B cell (primary cell): ENCODE data around the gene AAMP. TPM values are rescaled to one million over a fixed set of nuclear protein-coding genes. Genes with fewer than 3 reads are reported as not detected.

Source experiments
- ATAC-seq: fragments of 200-7000 bp; cut with Tn5 transposase; one replicate; pipeline ENCODE4 v1.10.0; 2021; ENCODE audit warnings: low read depth, mild to moderate bottlenecking, moderate number of reproducible peaks, moderate library complexity
- CTCF ChIA-PET: fragments of 350-600 bp; sonication (Branson Sonifier 250); formaldehyde crosslinking; loops from one replicate; lab custom pipeline; 2021; ENCODE audit warnings: antibody characterized with exemption, inconsistent platforms; lab: Charles Lee
- POLR2A ChIA-PET: fragments of 350-600 bp; sonication (Branson Sonifier 250); formaldehyde crosslinking; loops from one replicate; lab custom pipeline; 2021; ENCODE audit warnings: antibody characterized with exemption; lab: Charles Lee
- DNase-seq: peaks from one replicate; pipeline ENCODE4 v3.0.0; 2013
- H2AFZ ChIP-seq: 2 replicates; pipeline ENCODE4 v1.6.1; 2012; ENCODE audit warnings: mild to moderate bottlenecking, low read depth, low read length; ENCODE audit not compliant: insufficient read depth, poor library complexity, severe bottlenecking
- H3K27ac ChIP-seq, 2 donors: 1 replicate in 1 of 2; 2 replicates in 1 of 2; pipeline ENCODE4 v1.5.1; 2012 to 2013; ENCODE audit warnings: low read length in 2 of 2, mild to moderate bottlenecking in 2 of 2, moderate library complexity in 1 of 2
- H3K27me3 ChIP-seq, 4 experiments: fragments of 200-600 bp in 1 of 4; sonication (generic) in 1 of 4; replicated peaks in 1 of 4; 1 replicate in 2 of 4; 2 replicates in 2 of 4; pipeline versions ENCODE4 v1.6.1 to v1.7.0; 2013 to 2016; ENCODE audit warnings: low read length in 3 of 4, mild to moderate bottlenecking in 2 of 4, mixed read lengths in 1 of 4, moderate library complexity in 1 of 4; ENCODE audit not compliant: insufficient read depth in 4 of 4, control insufficient read depth in 3 of 4; ENCODE audit errors: control extremely low read depth in 1 of 4
- H3K36me3 ChIP-seq, 2 experiments: replicated peaks in 1 of 2; 1 replicate in 1 of 2; 2 replicates in 1 of 2; pipeline versions ENCODE4 v1.6.1 to v1.7.1; 2013; ENCODE audit warnings: low read length in 1 of 2; ENCODE audit not compliant: insufficient read depth in 2 of 2, control insufficient read depth in 1 of 2; ENCODE audit errors: control extremely low read depth in 1 of 2, extremely low read depth in 1 of 2
- H3K4me1 ChIP-seq, 2 donors: fragments of 200-600 bp in 1 of 2; sonication (generic) in 1 of 2; 1 replicate in 1 of 2; 2 replicates in 1 of 2; pipeline versions ENCODE4 v1.5.1 to v1.6.1; 2013 to 2017; ENCODE audit warnings: low read length in 2 of 2; ENCODE audit not compliant: control insufficient read depth in 2 of 2, insufficient read depth in 2 of 2
- H3K4me2 ChIP-seq: replicated peaks from 2 replicates; pipeline ENCODE3; 2012; ENCODE audit warnings: mild to moderate bottlenecking, low read depth, low read length; ENCODE audit not compliant: poor library complexity, severe bottlenecking
- H3K4me3 ChIP-seq, 5 experiments: fragments of 200-600 bp in 1 of 5; sonication (generic) in 1 of 5; 1 replicate in 3 of 5; 2 replicates in 2 of 5; pipeline versions ENCODE4 v1.5.1 to v1.7.0; 2011 to 2016; ENCODE audit warnings: low read length in 4 of 5, mild to moderate bottlenecking in 4 of 5, low read depth in 2 of 5, control low read depth in 1 of 5, moderate library complexity in 1 of 5; ENCODE audit not compliant: insufficient read depth in 1 of 5; ENCODE audit errors: control extremely low read depth in 1 of 5, extremely low read depth in 1 of 5
- H3K79me2 ChIP-seq: fragments of 200-600 bp; sonication (generic); one replicate; pipeline ENCODE4 v1.6.0; 2016; ENCODE audit warnings: low read length; ENCODE audit not compliant: control insufficient read depth, insufficient read depth
- H3K9ac ChIP-seq: fragments of 200-600 bp; sonication (generic); 2 replicates; pipeline ENCODE4 v1.6.1; 2017; ENCODE audit warnings: mild to moderate bottlenecking, low read length, moderate library complexity
- H3K9me3 ChIP-seq, 3 donors: one replicate each; pipeline versions ENCODE4 v1.6.1 to v1.7.1; 2013; ENCODE audit warnings: low read length in 2 of 3; ENCODE audit not compliant: control insufficient read depth in 2 of 3, insufficient read depth in 1 of 3; ENCODE audit errors: control extremely low read depth in 1 of 3
- H4K20me1 ChIP-seq: 2 replicates; pipeline ENCODE4 v1.6.0; 2012; ENCODE audit warnings: mild to moderate bottlenecking, low read length; ENCODE audit not compliant: insufficient read depth, control insufficient read depth, poor library complexity, severe bottlenecking
- H3K27ac Mint-ChIP-seq: one replicate; pipeline ENCODE4 v1.8.0; 2021; ENCODE audit warnings: mixed read lengths
- H3K27me3 Mint-ChIP-seq: one replicate; pipeline ENCODE4 v1.8.0; 2021; ENCODE audit warnings: mixed read lengths
- H3K4me1 Mint-ChIP-seq: one replicate; pipeline ENCODE4 v1.8.0; 2021; ENCODE audit warnings: mixed read lengths
- H3K4me3 Mint-ChIP-seq: one replicate; pipeline ENCODE4 v1.8.0; 2021; ENCODE audit warnings: mixed read lengths
- H3K9me3 Mint-ChIP-seq: one replicate; pipeline ENCODE4 v1.8.0; 2022; ENCODE audit warnings: mixed read lengths; ENCODE audit not compliant: insufficient read depth
- EZH2 ChIP-seq: IDR thresholded peaks from 2 replicates; pipeline ENCODE4 v1.6.1; 2012; ENCODE audit warnings: borderline replicate concordance, low read depth, mild to moderate bottlenecking, moderate library complexity, low read length; ENCODE audit not compliant: insufficient read depth, poor library complexity, severe bottlenecking
- WGBS: methylation state at CpG from one replicate; pipeline ENCODE4 v1.1.5; 2013; ENCODE audit warnings: missing lambda C conversion rate; ENCODE audit not compliant: insufficient coverage; 5-methylcytosine and 5-hydroxymethylcytosine counted together
- intact Hi-C: fragments of 100-400 bp; cut with micrococcal nuclease; formaldehyde crosslinking; loops from one replicate; pipeline ENCODE4 v1.10.0; 2022
- polyA plus RNA-seq: library from polyadenylated mRNA; depleted of rRNA; stranded (reverse); fragments of >200 nt; gene quantifications from 2 replicates; pipeline ENCODE4 v1.2.3, GENCODE V29; 2012
- total RNA-seq, 2 donors: library from RNA; stranded (reverse); fragments of 120-200 nt in 1 of 2; gene quantifications; 1 replicate in 1 of 2; 2 replicates in 1 of 2; pipeline versions ENCODE4 v1.2.3 to v1.2.4, GENCODE V29; 2013 to 2022
- TF ChIP-seq, protein P1 (sequence below): fragments of 200-600 bp; IDR thresholded peaks from one replicate; pipeline ENCODE4 v1.8.0; 2022; ENCODE audit warnings: antibody characterized with exemption, mild to moderate bottlenecking

The AAMP gene
- total and polyA plus RNA-seq, 2 donors (not counting 1 experiment from before 2014, with no cell fraction given), result 56.4 to 65.7 TPM

DNA sequence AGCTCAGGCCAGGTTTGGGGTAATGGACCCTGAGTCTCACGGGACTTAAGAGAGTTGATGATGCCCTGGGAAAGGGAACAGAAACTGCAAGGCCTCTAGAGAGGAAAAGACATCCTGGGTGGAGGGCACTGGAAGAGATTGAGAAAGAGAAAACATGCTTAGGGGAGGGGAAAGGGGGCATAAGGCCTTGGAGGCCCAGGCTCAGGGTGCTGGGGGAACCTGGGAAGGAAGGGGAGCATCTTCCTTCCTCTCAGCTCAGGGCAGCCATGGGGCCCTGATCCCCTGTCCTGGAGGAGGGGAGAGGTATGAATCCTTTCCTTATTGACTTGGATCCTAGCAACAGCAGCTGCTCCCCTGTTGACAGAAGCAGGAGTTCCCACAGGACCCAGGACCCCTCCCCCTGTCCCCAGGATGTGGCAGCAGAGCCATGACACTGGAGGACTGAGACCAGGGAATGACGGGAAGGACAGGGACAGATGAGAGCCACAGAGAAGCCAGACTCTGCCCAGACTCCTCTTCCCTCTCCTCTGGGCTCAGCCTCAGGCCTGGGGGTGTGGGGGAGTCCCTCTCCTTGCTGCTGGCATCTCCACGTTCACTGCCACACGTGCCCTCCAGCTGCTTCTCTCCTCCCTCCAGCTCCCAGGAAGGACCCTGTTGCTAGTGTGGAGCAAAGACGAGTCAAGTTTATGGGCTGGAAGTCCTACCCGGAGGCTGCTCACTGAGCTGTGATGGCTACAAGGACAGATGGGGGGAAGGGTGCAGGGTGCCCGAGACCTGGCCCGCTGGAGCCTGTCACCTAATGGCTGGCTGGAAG lies 8.3 kb downstream of the AAMP start:
- no peak overlapping the region for H3K4me3 ChIP-seq
- Mint-ChIP-seq H3K9me3 (no peaks in the 10 kb centered on the region), H3K27me3 (no peaks in the 10 kb centered on the region), H3K4me1 (peaks cover 66% of the 10 kb centered on the region), H3K27ac (peak overlapping the region; percentile 92), H3K4me3 (peak overlapping the region; percentile 71)
- peaks cover 48 to 68% of the 10 kb centered on the region in 2 donors for H3K4me1 ChIP-seq
- H3K36me3 ChIP-seq, result peaks cover 0 to 43% of the 10 kb centered on the region in 2 experiments
- peak overlapping the region; percentile 56 for H3K4me2 ChIP-seq
- intact Hi-C loops, result no loop called here
- no peak overlapping the region for H3K9ac ChIP-seq
- TF ChIP-seq, protein P1, sequence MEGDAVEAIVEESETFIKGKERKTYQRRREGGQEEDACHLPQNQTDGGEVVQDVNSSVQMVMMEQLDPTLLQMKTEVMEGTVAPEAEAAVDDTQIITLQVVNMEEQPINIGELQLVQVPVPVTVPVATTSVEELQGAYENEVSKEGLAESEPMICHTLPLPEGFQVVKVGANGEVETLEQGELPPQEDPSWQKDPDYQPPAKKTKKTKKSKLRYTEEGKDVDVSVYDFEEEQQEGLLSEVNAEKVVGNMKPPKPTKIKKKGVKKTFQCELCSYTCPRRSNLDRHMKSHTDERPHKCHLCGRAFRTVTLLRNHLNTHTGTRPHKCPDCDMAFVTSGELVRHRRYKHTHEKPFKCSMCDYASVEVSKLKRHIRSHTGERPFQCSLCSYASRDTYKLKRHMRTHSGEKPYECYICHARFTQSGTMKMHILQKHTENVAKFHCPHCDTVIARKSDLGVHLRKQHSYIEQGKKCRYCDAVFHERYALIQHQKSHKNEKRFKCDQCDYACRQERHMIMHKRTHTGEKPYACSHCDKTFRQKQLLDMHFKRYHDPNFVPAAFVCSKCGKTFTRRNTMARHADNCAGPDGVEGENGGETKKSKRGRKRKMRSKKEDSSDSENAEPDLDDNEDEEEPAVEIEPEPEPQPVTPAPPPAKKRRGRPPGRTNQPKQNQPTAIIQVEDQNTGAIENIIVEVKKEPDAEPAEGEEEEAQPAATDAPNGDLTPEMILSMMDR, result no peak
- no peak for TF ChIP-seq EZH2
- H3K9me3 ChIP-seq, result no peaks in the 10 kb centered on the region
- ChIA-PET POLR2A (no interaction called here), CTCF (interaction anchor here (2.2 kb wide), 1 partner anchor 11 kb away, joined by 8 read pairs; no protein-coding TSS in a partner anchor)
- peaks cover 20% of the 10 kb centered on the region for H3K79me2 ChIP-seq
- peaks cover 40% of the 10 kb centered on the region for H4K20me1 ChIP-seq
- no peak overlapping the region for H2AFZ ChIP-seq
- peak overlapping the region; percentile 8 to 25 for H3K27ac ChIP-seq
- ATAC-seq (no peak), DNase-seq (peak; percentile 59)
- WGBS, result 67% methylated on average over 3 of the region's 8 CpGs
- H3K27me3 ChIP-seq, result no peaks in the 10 kb centered on the region
